ENCODE data around the gene C10orf90. TPM values are rescaled to one million over a fixed set of nuclear protein-coding genes. Genes with fewer than 3 reads are reported as not detected.

C10orf90 gene
- total and polyA plus RNA-seq, 2 donors, result 0.27 to 0.38 TPM

- 52% methylated on average over 5 of the region's 5 CpGs for WGBS
- no peaks in the 10 kb centered on the region for H3K9me3 ChIP-seq (ENCODE audit: control insufficient read depth in 2 of 2, insufficient read depth in 1 of 2, low read length in 1 of 2)
- H3K4me1 ChIP-seq (ENCODE audit: control insufficient read depth in 2 of 2, insufficient read depth in 2 of 2, low read length in 2 of 2), result no peaks in the 10 kb centered on the region
- H3K4me3 ChIP-seq (ENCODE audit: low read length in 2 of 2), result no peak overlapping the region
- DNase-seq (ENCODE audit: low read depth in 6 of 9, low spot score in 9 of 9), result peak in 1 of 9 donors; percentile 26
- H3K27me3 ChIP-seq (ENCODE audit: control insufficient read depth in 2 of 2, insufficient read depth in 1 of 2, low read length in 1 of 2), result peaks cover 0 to 3% of the 10 kb centered on the region in 2 donors
- no peaks in the 10 kb centered on the region for H3K36me3 ChIP-seq (ENCODE audit: control insufficient read depth in 2 of 2, insufficient read depth in 2 of 2, low read length in 1 of 2)
- no peak overlapping the region for H3K27ac ChIP-seq (ENCODE audit: low read depth in 1 of 2, low read length in 1 of 2)
Measured at GRCh38 chr10:126468876-126469643, 201.4 kb downstream of the C10orf90 start.

GRCh38 chr10:126468467-126468866, 202.0 kb downstream of the C10orf90 start:
- WGBS, result 94% methylated on average over 4 of the region's 4 CpGs
- H3K4me3 ChIP-seq (ENCODE audit: low read length in 2 of 2), result no peak overlapping the region
- no peak for DNase-seq (ENCODE audit: low read depth in 6 of 9, low spot score in 9 of 9)

GRCh38 chr10:126465771-126466170, 204.7 kb downstream of the C10orf90 start:
- Histone ChIP-seq H3K4me1 (ENCODE audit: control insufficient read depth in 2 of 2, insufficient read depth in 2 of 2, low read length in 2 of 2) (no peaks in the 10 kb centered on the region), H3K4me3 (ENCODE audit: low read length in 2 of 2) (no peak overlapping the region), H3K27ac (ENCODE audit: low read depth in 1 of 2, low read length in 1 of 2) (no peak overlapping the region), H3K27me3 (ENCODE audit: control insufficient read depth in 2 of 2, insufficient read depth in 1 of 2, low read length in 1 of 2) (no peaks in the 10 kb centered on the region), H3K9me3 (ENCODE audit: control insufficient read depth in 2 of 2, insufficient read depth in 1 of 2, low read length in 1 of 2) (no peaks in the 10 kb centered on the region), H3K36me3 (ENCODE audit: control insufficient read depth in 2 of 2, insufficient read depth in 2 of 2, low read length in 1 of 2) (no peaks in the 10 kb centered on the region)
- WGBS, result 76% methylated on average over 1 of the region's 1 CpG
- no peak for DNase-seq (ENCODE audit: low read depth in 6 of 9, low spot score in 9 of 9)

More at GRCh38 chr10:126468467-126468866, 202.0 kb downstream of the C10orf90 start:
- no peaks in the 10 kb centered on the region for H3K9me3 ChIP-seq (ENCODE audit: control insufficient read depth in 2 of 2, insufficient read depth in 1 of 2, low read length in 1 of 2)
- H3K27ac ChIP-seq (ENCODE audit: low read depth in 1 of 2, low read length in 1 of 2), result no peak overlapping the region
- no peaks in the 10 kb centered on the region for H3K4me1 ChIP-seq (ENCODE audit: control insufficient read depth in 2 of 2, insufficient read depth in 2 of 2, low read length in 2 of 2)
- H3K36me3 ChIP-seq (ENCODE audit: control insufficient read depth in 2 of 2, insufficient read depth in 2 of 2, low read length in 1 of 2), result no peaks in the 10 kb centered on the region
- peaks cover 0 to 3% of the 10 kb centered on the region in 2 donors for H3K27me3 ChIP-seq (ENCODE audit: control insufficient read depth in 2 of 2, insufficient read depth in 1 of 2, low read length in 1 of 2)

- no peaks in the 10 kb centered on the region for H3K9me3 ChIP-seq (ENCODE audit: control insufficient read depth in 2 of 2, insufficient read depth in 1 of 2, low read length in 1 of 2)
- no peaks in the 10 kb centered on the region for H3K36me3 ChIP-seq (ENCODE audit: control insufficient read depth in 2 of 2, insufficient read depth in 2 of 2, low read length in 1 of 2)
- no peak overlapping the region for H3K4me3 ChIP-seq (ENCODE audit: low read length in 2 of 2)
- H3K27me3 ChIP-seq (ENCODE audit: control insufficient read depth in 2 of 2, insufficient read depth in 1 of 2, low read length in 1 of 2), result no peaks in the 10 kb centered on the region
- no peak for DNase-seq (ENCODE audit: low read depth in 6 of 9, low spot score in 9 of 9)
- H3K27ac ChIP-seq (ENCODE audit: low read depth in 1 of 2, low read length in 1 of 2), result no peak overlapping the region
- 27% methylated on average over 11 of the region's 11 CpGs for WGBS
- no peaks in the 10 kb centered on the region for H3K4me1 ChIP-seq (ENCODE audit: control insufficient read depth in 2 of 2, insufficient read depth in 2 of 2, low read length in 2 of 2)
Measured at GRCh38 chr10:126463286-126463685, 207.2 kb downstream of the C10orf90 start.

- DNase-seq (ENCODE audit: low read depth in 6 of 9, low spot score in 9 of 9), result no peak
- H3K4me1 ChIP-seq (ENCODE audit: control insufficient read depth in 2 of 2, insufficient read depth in 2 of 2, low read length in 2 of 2), result no peaks in the 10 kb centered on the region
- H3K9me3 ChIP-seq (ENCODE audit: control insufficient read depth in 2 of 2, insufficient read depth in 1 of 2, low read length in 1 of 2), result no peaks in the 10 kb centered on the region
- H3K27ac ChIP-seq (ENCODE audit: low read depth in 1 of 2, low read length in 1 of 2), result no peak overlapping the region
- no peak overlapping the region for H3K4me3 ChIP-seq (ENCODE audit: low read length in 2 of 2)
- no peaks in the 10 kb centered on the region for H3K27me3 ChIP-seq (ENCODE audit: control insufficient read depth in 2 of 2, insufficient read depth in 1 of 2, low read length in 1 of 2)
- WGBS, result 91% methylated on average over 14 of the region's 14 CpGs
- no peaks in the 10 kb centered on the region for H3K36me3 ChIP-seq (ENCODE audit: control insufficient read depth in 2 of 2, insufficient read depth in 2 of 2, low read length in 1 of 2)
Measured at GRCh38 chr10:126461289-126461940, 209.1 kb downstream of the C10orf90 start.

- Histone ChIP-seq H3K9me3 (ENCODE audit: control insufficient read depth in 2 of 2, insufficient read depth in 1 of 2, low read length in 1 of 2) (no peaks in the 10 kb centered on the region), H3K27ac (ENCODE audit: low read depth in 1 of 2, low read length in 1 of 2) (no peak overlapping the region), H3K4me3 (ENCODE audit: low read length in 2 of 2) (no peak overlapping the region), H3K36me3 (ENCODE audit: control insufficient read depth in 2 of 2, insufficient read depth in 2 of 2, low read length in 1 of 2) (no peaks in the 10 kb centered on the region), H3K27me3 (ENCODE audit: control insufficient read depth in 2 of 2, insufficient read depth in 1 of 2, low read length in 1 of 2) (no peaks in the 10 kb centered on the region), H3K4me1 (ENCODE audit: control insufficient read depth in 2 of 2, insufficient read depth in 2 of 2, low read length in 2 of 2) (no peaks in the 10 kb centered on the region)
- DNase-seq (ENCODE audit: low read depth in 6 of 9, low spot score in 9 of 9), result no peak
- 87% methylated on average over 6 of the region's 6 CpGs for WGBS
Measured at GRCh38 chr10:126459878-126460481, 210.5 kb downstream of the C10orf90 start.

- Histone ChIP-seq H3K4me3 (ENCODE audit: low read length in 2 of 2) (no peak overlapping the region), H3K4me1 (ENCODE audit: control insufficient read depth in 2 of 2, insufficient read depth in 2 of 2, low read length in 2 of 2) (no peaks in the 10 kb centered on the region), H3K27ac (ENCODE audit: low read depth in 1 of 2, low read length in 1 of 2) (no peak overlapping the region), H3K9me3 (ENCODE audit: control insufficient read depth in 2 of 2, insufficient read depth in 1 of 2, low read length in 1 of 2) (no peaks in the 10 kb centered on the region), H3K36me3 (ENCODE audit: control insufficient read depth in 2 of 2, insufficient read depth in 2 of 2, low read length in 1 of 2) (no peaks in the 10 kb centered on the region), H3K27me3 (ENCODE audit: control insufficient read depth in 2 of 2, insufficient read depth in 1 of 2, low read length in 1 of 2) (no peaks in the 10 kb centered on the region)
- 91% methylated on average over 20 of the region's 20 CpGs for WGBS
- no peak for DNase-seq (ENCODE audit: low read depth in 6 of 9, low spot score in 9 of 9)
Measured at GRCh38 chr10:126459032-126459831, 211.3 kb downstream of the C10orf90 start.

- 40% methylated on average over 1 of the region's 1 CpG for WGBS
- DNase-seq (ENCODE audit: low read depth in 6 of 9, low spot score in 9 of 9), result no peak
- H3K4me1 ChIP-seq (ENCODE audit: control insufficient read depth in 2 of 2, insufficient read depth in 2 of 2, low read length in 2 of 2), result no peaks in the 10 kb centered on the region
- no peak overlapping the region for H3K4me3 ChIP-seq (ENCODE audit: low read length in 2 of 2)
- no peaks in the 10 kb centered on the region for H3K36me3 ChIP-seq (ENCODE audit: control insufficient read depth in 2 of 2, insufficient read depth in 2 of 2, low read length in 1 of 2)
- H3K27me3 ChIP-seq (ENCODE audit: control insufficient read depth in 2 of 2, insufficient read depth in 1 of 2, low read length in 1 of 2), result no peaks in the 10 kb centered on the region
- H3K27ac ChIP-seq (ENCODE audit: low read depth in 1 of 2, low read length in 1 of 2), result no peak overlapping the region
- no peaks in the 10 kb centered on the region for H3K9me3 ChIP-seq (ENCODE audit: control insufficient read depth in 2 of 2, insufficient read depth in 1 of 2, low read length in 1 of 2)
Measured at GRCh38 chr10:126458466-126458865, 212.0 kb downstream of the C10orf90 start.

All from thymus (tissue), 11 donors.